ENCODE measurements around the gene AUH. TPM values are rescaled to one million over a fixed set of nuclear protein-coding genes. Genes with fewer than 3 reads are reported as not detected.

AUH gene
- total RNA-seq, 1 donor from 2014 or later = 14.0 TPM

DNA sequence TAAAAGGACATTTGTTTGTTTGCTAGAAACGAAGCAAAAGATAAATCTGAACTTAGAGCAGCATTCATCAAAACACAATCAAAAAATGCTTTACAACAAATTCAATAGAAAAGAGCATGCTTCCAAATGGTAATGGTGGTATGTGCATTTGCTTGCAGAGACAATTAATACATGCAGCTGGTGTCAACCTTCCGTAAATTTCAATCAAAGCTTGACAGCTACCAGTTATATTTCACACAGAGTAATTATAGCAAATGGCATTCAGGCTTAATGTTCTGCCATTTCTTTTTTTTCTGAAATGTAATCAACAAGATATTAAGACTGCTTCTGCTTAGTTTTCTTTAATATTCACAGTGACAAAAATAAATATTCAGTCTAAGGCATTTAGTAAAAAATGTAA lies 90.6 kb downstream of the AUH start:
- DNase-seq = no peak
- H3K27ac Mint-ChIP-seq = no peak overlapping the region
- H3K4me1 Mint-ChIP-seq = peaks cover 9% of the 10 kb centered on the region
- ChIA-PET POLR2A (no interaction called here), CTCF (no interaction called here)
- TF ChIP-seq, protein P1, sequence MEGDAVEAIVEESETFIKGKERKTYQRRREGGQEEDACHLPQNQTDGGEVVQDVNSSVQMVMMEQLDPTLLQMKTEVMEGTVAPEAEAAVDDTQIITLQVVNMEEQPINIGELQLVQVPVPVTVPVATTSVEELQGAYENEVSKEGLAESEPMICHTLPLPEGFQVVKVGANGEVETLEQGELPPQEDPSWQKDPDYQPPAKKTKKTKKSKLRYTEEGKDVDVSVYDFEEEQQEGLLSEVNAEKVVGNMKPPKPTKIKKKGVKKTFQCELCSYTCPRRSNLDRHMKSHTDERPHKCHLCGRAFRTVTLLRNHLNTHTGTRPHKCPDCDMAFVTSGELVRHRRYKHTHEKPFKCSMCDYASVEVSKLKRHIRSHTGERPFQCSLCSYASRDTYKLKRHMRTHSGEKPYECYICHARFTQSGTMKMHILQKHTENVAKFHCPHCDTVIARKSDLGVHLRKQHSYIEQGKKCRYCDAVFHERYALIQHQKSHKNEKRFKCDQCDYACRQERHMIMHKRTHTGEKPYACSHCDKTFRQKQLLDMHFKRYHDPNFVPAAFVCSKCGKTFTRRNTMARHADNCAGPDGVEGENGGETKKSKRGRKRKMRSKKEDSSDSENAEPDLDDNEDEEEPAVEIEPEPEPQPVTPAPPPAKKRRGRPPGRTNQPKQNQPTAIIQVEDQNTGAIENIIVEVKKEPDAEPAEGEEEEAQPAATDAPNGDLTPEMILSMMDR (IDR thresholded peaks at IDR 0.05) = no peak
- no peaks in the 10 kb centered on the region for H3K9me3 Mint-ChIP-seq
- no peak for ATAC-seq (ENCODE audit: low read depth)
- intact Hi-C loops (cut with micrococcal nuclease) = no loop called here
- H3K27me3 Mint-ChIP-seq = no peaks in the 10 kb centered on the region
- no peak overlapping the region for H3K4me3 Mint-ChIP-seq
- H3K36me3 Mint-ChIP-seq (ENCODE audit: low read depth) = peaks cover 2% of the 10 kb centered on the region

DNA sequence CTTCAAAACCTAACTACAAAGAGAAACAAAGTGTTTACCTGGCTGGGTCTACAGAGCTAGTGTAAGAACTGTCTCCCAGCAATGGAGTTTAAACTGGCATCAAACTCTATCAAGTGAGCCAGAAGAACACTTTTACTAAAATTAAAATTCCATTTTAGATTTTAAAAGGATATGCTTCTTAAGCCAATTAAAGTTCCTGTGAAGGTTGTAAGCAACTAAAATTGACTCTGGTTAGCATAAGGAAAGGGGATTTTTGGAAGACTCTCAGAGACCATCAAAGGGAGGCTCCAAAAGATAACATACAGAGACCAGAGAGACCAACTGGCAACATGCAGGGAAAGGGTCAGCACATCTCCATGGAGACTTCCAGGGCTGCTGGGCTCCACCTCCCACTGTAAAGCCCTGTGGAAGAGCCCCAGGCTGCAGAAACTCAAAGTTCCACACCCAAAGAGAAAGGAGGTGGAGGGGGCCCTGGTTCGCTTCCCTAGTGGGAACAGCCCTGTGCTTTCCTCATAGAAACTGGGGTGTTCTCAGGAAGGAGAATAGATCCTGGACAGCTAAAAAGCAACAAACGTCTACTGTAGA lies 91.7 kb downstream of the AUH start:
- POLR2A ChIA-PET = no interaction called here
- DNase-seq (no peak), ATAC-seq (ENCODE audit: low read depth) (no peak)
- TF ChIP-seq, protein P1 (IDR thresholded peaks at IDR 0.05) = no peak
- peaks cover 9% of the 10 kb centered on the region for H3K4me1 Mint-ChIP-seq
- intact Hi-C loops (cut with micrococcal nuclease) = no loop called here
- peaks cover 6% of the 10 kb centered on the region for H3K36me3 Mint-ChIP-seq (ENCODE audit: low read depth)
- H3K27me3 Mint-ChIP-seq = no peaks in the 10 kb centered on the region
- CTCF ChIA-PET = no interaction called here
- H3K27ac Mint-ChIP-seq = no peak overlapping the region
- no peak overlapping the region for H3K4me3 Mint-ChIP-seq
- H3K9me3 Mint-ChIP-seq = peaks cover 1% of the 10 kb centered on the region

DNA sequence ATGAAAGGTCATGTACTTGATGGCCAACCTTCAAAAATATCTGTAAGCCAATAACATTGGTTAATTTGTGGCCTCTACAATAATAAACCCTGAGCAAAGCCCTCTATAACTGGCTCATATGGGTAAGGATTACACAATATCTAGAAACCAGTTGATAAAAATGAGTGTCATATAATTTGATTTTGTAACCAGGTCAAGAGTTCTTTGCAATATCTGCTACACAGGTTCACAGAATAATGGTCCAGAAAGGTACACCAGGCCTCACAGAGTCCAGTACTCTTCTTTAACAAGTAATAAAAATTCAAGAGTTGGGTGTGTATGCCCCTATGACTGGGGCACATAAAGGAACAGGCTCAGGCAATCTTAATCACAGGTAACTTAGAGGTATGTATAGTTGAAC lies 95.3 kb downstream of the AUH start:
- DNase-seq = no peak
- CTCF ChIA-PET = no interaction called here
- no peak overlapping the region for H3K27ac Mint-ChIP-seq
- POLR2A ChIA-PET = no interaction called here
- no peaks in the 10 kb centered on the region for H3K4me1 Mint-ChIP-seq
- no peaks in the 10 kb centered on the region for H3K27me3 Mint-ChIP-seq
- ATAC-seq (ENCODE audit: low read depth) = no peak
- TF ChIP-seq, protein P1 (IDR thresholded peaks at IDR 0.05) = no peak
- peaks cover 4% of the 10 kb centered on the region for H3K9me3 Mint-ChIP-seq
- H3K4me3 Mint-ChIP-seq = no peak overlapping the region
- H3K36me3 Mint-ChIP-seq (ENCODE audit: low read depth) = peaks cover 20% of the 10 kb centered on the region
- intact Hi-C loops (cut with micrococcal nuclease) = no loop called here

DNA sequence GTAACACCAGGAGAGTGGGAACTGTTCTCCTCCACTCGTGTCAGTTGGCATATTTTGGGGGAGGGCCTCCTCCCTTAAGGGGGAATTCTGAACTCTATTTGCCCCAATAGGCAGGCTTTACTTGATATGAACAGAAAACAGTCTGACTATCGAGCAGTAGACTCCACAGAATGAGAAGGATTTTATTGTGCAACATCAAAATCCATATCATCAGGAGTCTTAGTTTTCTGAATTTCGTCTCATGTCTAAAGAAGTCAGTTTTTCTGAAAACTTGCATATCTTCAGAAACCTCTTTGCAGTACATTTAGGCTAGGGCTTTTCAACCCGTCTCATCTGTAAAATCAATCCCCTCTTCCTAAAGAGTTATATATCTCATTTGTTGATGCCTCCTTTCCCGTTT lies 96.2 kb downstream of the AUH start:
- ChIA-PET POLR2A (no interaction called here), CTCF (no interaction called here)
- DNase-seq = no peak
- TF ChIP-seq, protein P1 (IDR thresholded peaks at IDR 0.05) = no peak
- Mint-ChIP-seq H3K4me1 (no peaks in the 10 kb centered on the region), H3K27me3 (no peaks in the 10 kb centered on the region), H3K36me3 (ENCODE audit: low read depth) (peaks cover 20% of the 10 kb centered on the region), H3K27ac (no peak overlapping the region), H3K9me3 (peaks cover 4% of the 10 kb centered on the region), H3K4me3 (no peak overlapping the region)
- no peak for ATAC-seq (ENCODE audit: low read depth)
- intact Hi-C loops (cut with micrococcal nuclease) = no loop called here

DNA sequence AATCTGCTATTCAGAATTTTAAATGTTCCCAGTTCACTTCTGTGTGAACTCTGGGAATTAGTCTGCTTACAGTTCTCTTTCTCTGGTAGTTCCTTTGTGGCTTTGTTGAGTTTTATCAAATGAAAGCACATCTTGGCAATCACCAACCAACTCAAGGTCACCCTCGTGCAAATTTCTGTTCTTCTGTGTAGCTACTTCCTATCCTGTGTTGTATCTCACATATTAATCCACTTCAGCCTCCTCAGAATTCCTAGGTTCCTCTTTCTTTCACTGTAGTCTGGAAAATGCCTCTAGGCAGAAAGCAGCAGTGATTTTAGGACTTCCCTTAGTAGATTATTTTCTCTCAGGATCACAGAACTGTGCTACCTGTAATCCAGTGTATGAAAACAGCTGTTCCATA lies 100.3 kb downstream of the AUH start:
- TF ChIP-seq, protein P1 (IDR thresholded peaks at IDR 0.05) = no peak
- Mint-ChIP-seq H3K9me3 (peaks cover 4% of the 10 kb centered on the region), H3K27ac (no peak overlapping the region), H3K27me3 (no peaks in the 10 kb centered on the region), H3K36me3 (ENCODE audit: low read depth) (peaks cover 18% of the 10 kb centered on the region), H3K4me3 (no peak overlapping the region), H3K4me1 (no peaks in the 10 kb centered on the region)
- ChIA-PET POLR2A (no interaction called here), CTCF (no interaction called here)
- intact Hi-C loops (cut with micrococcal nuclease) = no loop called here
- DNase-seq = no peak
- no peak for ATAC-seq (ENCODE audit: low read depth)

All from activated B cell treated with CpG ODN at 0.5 μM for 24 hours (primary cell).